ENCODE results near the gene P3H3.

GRCh38 chr12:6818222-6818621, 10.0 kb upstream of the P3H3 start:
- TF ChIP-seq ZFP3 (tag by site-specific recombination; IDR thresholded peaks at IDR 0.05; ENCODE audit: low read depth) (no peak), CTCF (tag by site-specific recombination; IDR thresholded peaks at IDR 0.05) (no peak), ZNF664 (tag by site-specific recombination; IDR thresholded peaks at IDR 0.05) (no peak), ZXDB (tag by site-specific recombination; IDR thresholded peaks at IDR 0.05) (no peak), ZNF768 (tag by site-specific recombination; IDR thresholded peaks at IDR 0.05) (no peak), OVOL3 (tag by site-specific recombination; IDR thresholded peaks at IDR 0.05) (no peak), MYNN (tag by site-specific recombination; IDR thresholded peaks at IDR 0.05; ENCODE audit: borderline replicate concordance) (no peak), AEBP2 (tag by site-specific recombination; IDR thresholded peaks at IDR 0.05; ENCODE audit: borderline replicate concordance) (no peak), ZNF26 (tag by site-specific recombination; IDR thresholded peaks at IDR 0.05) (no peak), ZNF175 (tag by site-specific recombination; IDR thresholded peaks at IDR 0.05) (no peak), ZNF335 (tag by site-specific recombination; conservative IDR thresholded peaks at IDR 0.05) (no peak), REST (tag by site-specific recombination; IDR thresholded peaks at IDR 0.05) (no peak), ZNF580 (tag by site-specific recombination; IDR thresholded peaks at IDR 0.05) (no peak)
